Measurements from ENCODE around the gene TREM1.

The TREM1 gene

GRCh38 chr6:41239467-41240159 lies 46.9 kb downstream of the TREM1 start:
- Histone ChIP-seq H3K27me3 (replicated peaks) (peaks cover 20% of the 10 kb centered on the region), H3K27ac (no peak overlapping the region), H3K4me3 (ENCODE audit: low read depth, low read length) (no peak overlapping the region), H3K36me3 (replicated peaks) (no peaks in the 10 kb centered on the region)
- DNase-seq = no peak
- in situ Hi-C loops (cut with HindIII; ENCODE audit: low pct_ligation_motif_present, low sequenced_read_pairs) = no loop called here
- TF ChIP-seq CTCF (IDR thresholded peaks at IDR 0.05; ENCODE audit: low read depth, low read length, missing control alignments) = no peak

GRCh38 chr6:41237128-41237527 lies 49.4 kb downstream of the TREM1 start:
- H3K36me3 ChIP-seq (replicated peaks) = no peaks in the 10 kb centered on the region
- TF ChIP-seq CTCF (IDR thresholded peaks at IDR 0.05; ENCODE audit: low read depth, low read length, missing control alignments) = no peak
- H3K27ac ChIP-seq = no peak overlapping the region
- no peak for DNase-seq
- peaks cover 20% of the 10 kb centered on the region for H3K27me3 ChIP-seq (replicated peaks)
- in situ Hi-C loops (cut with HindIII; ENCODE audit: low pct_ligation_motif_present, low sequenced_read_pairs) = no loop called here
- no peak overlapping the region for H3K4me3 ChIP-seq (ENCODE audit: low read depth, low read length)

- Histone ChIP-seq H3K4me3 (ENCODE audit: low read depth, low read length) (no peak overlapping the region), H3K36me3 (replicated peaks) (no peaks in the 10 kb centered on the region), H3K27ac (no peak overlapping the region), H3K27me3 (replicated peaks) (peaks cover 19% of the 10 kb centered on the region)
- in situ Hi-C loops (cut with HindIII; ENCODE audit: low pct_ligation_motif_present, low sequenced_read_pairs) = no loop called here
- DNase-seq = no peak
- TF ChIP-seq CTCF (IDR thresholded peaks at IDR 0.05; ENCODE audit: low read depth, low read length, missing control alignments) = no peak
Measured at GRCh38 chr6:41236276-41236675, 50.2 kb downstream of the TREM1 start.

- Histone ChIP-seq H3K27ac (no peak overlapping the region), H3K27me3 (replicated peaks) (no peaks in the 10 kb centered on the region), H3K4me3 (ENCODE audit: low read depth, low read length) (no peak overlapping the region), H3K36me3 (replicated peaks) (no peaks in the 10 kb centered on the region)
- no peak for TF ChIP-seq CTCF (IDR thresholded peaks at IDR 0.05; ENCODE audit: low read depth, low read length, missing control alignments)
- DNase-seq = no peak
- in situ Hi-C loops (cut with HindIII; ENCODE audit: low pct_ligation_motif_present, low sequenced_read_pairs) = no loop called here
Measured at GRCh38 chr6:41232667-41233066, 53.8 kb downstream of the TREM1 start.

- DNase-seq = no peak
- no peak for TF ChIP-seq CTCF (IDR thresholded peaks at IDR 0.05; ENCODE audit: low read depth, low read length, missing control alignments)
- Histone ChIP-seq H3K4me3 (ENCODE audit: low read depth, low read length) (no peak overlapping the region), H3K36me3 (replicated peaks) (no peaks in the 10 kb centered on the region), H3K27me3 (replicated peaks) (no peaks in the 10 kb centered on the region), H3K27ac (no peak overlapping the region)
- in situ Hi-C loops (cut with HindIII; ENCODE audit: low pct_ligation_motif_present, low sequenced_read_pairs) = no loop called here
Measured at GRCh38 chr6:41231246-41231645, 55.2 kb downstream of the TREM1 start.

GRCh38 chr6:41229721-41230120 lies 56.8 kb downstream of the TREM1 start:
- DNase-seq = no peak
- TF ChIP-seq CTCF (IDR thresholded peaks at IDR 0.05; ENCODE audit: low read depth, low read length, missing control alignments) = no peak
- Histone ChIP-seq H3K27me3 (replicated peaks) (no peaks in the 10 kb centered on the region), H3K36me3 (replicated peaks) (no peaks in the 10 kb centered on the region), H3K27ac (no peak overlapping the region), H3K4me3 (ENCODE audit: low read depth, low read length) (no peak overlapping the region)
- in situ Hi-C loops (cut with HindIII; ENCODE audit: low pct_ligation_motif_present, low sequenced_read_pairs) = no loop called here
